Immature natural killer cell (primary cell): ENCODE data around the gene ZNF213. TPM values are rescaled to one million over a fixed set of nuclear protein-coding genes. Genes with fewer than 3 reads are reported as not detected.

Experiments used
- DNase-seq, 3 donors: peaks; one replicate each; pipeline ENCODE4 v3.0.0; 2022; ENCODE audit warnings: mixed read lengths in 1 of 3
- H3K27ac Mint-ChIP-seq, 6 donors: one replicate each; pipeline ENCODE4 v1.8.0; 2020; ENCODE audit warnings: mixed read lengths in 6 of 6, mild to moderate bottlenecking in 5 of 6, inconsistent platforms in 4 of 6, moderate library complexity in 3 of 6
- H3K27me3 Mint-ChIP-seq, 3 donors: one replicate each; pipeline ENCODE4 v1.8.0; 2020 to 2021; ENCODE audit warnings: low read depth in 3 of 3, mild to moderate bottlenecking in 3 of 3, mixed read lengths in 3 of 3, moderate library complexity in 3 of 3, inconsistent platforms in 1 of 3
- H3K36me3 Mint-ChIP-seq, 3 donors: one replicate each; pipeline ENCODE4 v1.8.0; 2020; ENCODE audit warnings: mixed read lengths in 3 of 3, inconsistent platforms in 2 of 3, mild to moderate bottlenecking in 2 of 3
- H3K4me1 Mint-ChIP-seq, 2 donors: one replicate each; pipeline ENCODE4 v1.8.0; 2020; ENCODE audit warnings: inconsistent platforms in 2 of 2, mild to moderate bottlenecking in 2 of 2, mixed read lengths in 2 of 2, moderate library complexity in 1 of 2
- H3K4me3 Mint-ChIP-seq, 5 donors: one replicate each; pipeline ENCODE4 v1.8.0; 2020; ENCODE audit warnings: mild to moderate bottlenecking in 5 of 5, mixed read lengths in 5 of 5, inconsistent platforms in 3 of 5, moderate library complexity in 3 of 5
- H3K9me3 Mint-ChIP-seq, 6 donors: one replicate each; pipeline ENCODE4 v1.8.0; 2020; ENCODE audit warnings: mild to moderate bottlenecking in 6 of 6, mixed read lengths in 6 of 6, inconsistent platforms in 4 of 6, moderate library complexity in 3 of 6
- polyA plus RNA-seq, 3 donors: library from polyadenylated mRNA; unstranded; fragments of 300-500 nt; fragmentation: Illumina TruSeq; gene quantifications; one replicate each; pipeline ENCODE4 v1.2.3, GENCODE V29; 2021

ZNF213 gene
- polyA plus RNA-seq, 3 donors from 2014 or later = 1.7 to 4.5 (median 2.4) TPM

DNA sequence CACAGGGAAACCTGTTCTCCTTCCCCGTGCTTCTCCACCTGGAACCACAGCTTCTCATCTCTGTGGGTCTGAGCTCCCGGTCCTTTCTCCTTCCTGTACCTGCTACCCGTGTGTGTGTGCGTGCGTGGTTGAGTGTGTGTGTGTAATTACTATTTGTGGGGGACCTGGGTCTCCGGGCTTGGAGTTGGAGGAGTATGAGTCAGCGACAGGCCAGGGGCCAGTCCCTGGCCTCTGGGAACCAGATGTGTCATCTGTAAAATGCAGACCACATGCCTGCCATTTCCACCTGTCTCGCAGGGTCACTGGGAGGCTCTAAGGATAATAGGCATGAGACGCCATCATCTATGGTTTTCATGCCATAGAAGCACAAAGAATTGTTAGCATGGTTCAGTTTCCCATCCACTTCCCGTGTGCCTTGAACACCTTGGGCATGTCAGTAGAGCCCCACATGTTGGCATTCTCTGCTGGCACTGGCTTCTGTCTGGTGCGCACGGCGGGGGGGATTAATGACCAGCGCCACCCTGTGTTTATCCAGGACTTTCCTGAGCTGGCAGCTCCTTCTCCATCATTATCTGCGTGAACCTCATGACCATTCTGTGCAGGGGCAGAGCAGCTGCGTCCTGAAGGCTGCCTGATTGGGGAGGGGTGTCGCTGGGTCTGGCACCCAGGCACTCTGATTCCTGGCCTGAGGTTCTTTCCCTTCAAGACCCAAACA lies 20.9 kb upstream of the ZNF213 start:
- DNase-seq = no peak
- H3K27me3 Mint-ChIP-seq = peaks cover 0 to 2% (median 0%) of the 10 kb centered on the region in 3 donors
- no peak overlapping the region for H3K4me3 Mint-ChIP-seq
- H3K36me3 Mint-ChIP-seq = peaks cover 0 to 20% (median 8%) of the 10 kb centered on the region in 3 donors
- H3K4me1 Mint-ChIP-seq = no peaks in the 10 kb centered on the region
- H3K9me3 Mint-ChIP-seq = no peaks in the 10 kb centered on the region
- H3K27ac Mint-ChIP-seq = no peak overlapping the region

DNA sequence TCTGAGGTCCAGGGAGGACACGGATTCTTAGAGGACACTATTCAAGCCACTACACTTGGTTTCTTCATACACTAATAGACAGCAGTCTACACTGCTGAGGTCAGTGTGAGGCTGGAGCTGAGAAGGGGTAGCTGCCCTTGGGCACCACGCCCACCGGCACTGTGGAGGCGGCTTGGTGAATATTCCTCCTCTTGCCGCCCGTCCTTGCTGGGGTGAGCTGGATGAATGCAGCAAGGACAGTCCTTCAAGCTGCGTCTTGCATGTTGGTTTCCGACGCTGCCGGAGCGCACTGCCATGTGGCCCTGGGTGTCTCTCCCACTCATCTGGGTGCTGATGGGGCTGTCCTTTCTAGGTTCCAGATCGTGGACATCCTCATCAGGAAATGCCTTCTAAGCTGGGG lies 19.8 kb upstream of the ZNF213 start:
- no peak for DNase-seq
- no peak overlapping the region for H3K4me3 Mint-ChIP-seq
- H3K27me3 Mint-ChIP-seq = peaks cover 0 to 2% (median 0%) of the 10 kb centered on the region in 3 donors
- no peak overlapping the region for H3K27ac Mint-ChIP-seq
- peaks cover 0 to 20% (median 8%) of the 10 kb centered on the region in 3 donors for H3K36me3 Mint-ChIP-seq
- H3K4me1 Mint-ChIP-seq = no peaks in the 10 kb centered on the region
- H3K9me3 Mint-ChIP-seq = no peaks in the 10 kb centered on the region

GRCh38 chr16:3115561-3115960 lies 19.3 kb upstream of the ZNF213 start:
- Mint-ChIP-seq H3K4me3 (no peak overlapping the region), H3K27ac (no peak overlapping the region), H3K36me3 (peaks cover 0 to 16% (median 8%) of the 10 kb centered on the region in 3 donors), H3K27me3 (peaks cover 0 to 2% (median 0%) of the 10 kb centered on the region in 3 donors), H3K9me3 (no peaks in the 10 kb centered on the region), H3K4me1 (no peaks in the 10 kb centered on the region)
- no peak for DNase-seq

- Mint-ChIP-seq H3K27ac (no peak overlapping the region), H3K27me3 (no peaks in the 10 kb centered on the region), H3K9me3 (no peaks in the 10 kb centered on the region), H3K4me3 (no peak overlapping the region), H3K36me3 (peaks cover 0 to 7% (median 7%) of the 10 kb centered on the region in 3 donors), H3K4me1 (peaks cover 1 to 6% of the 10 kb centered on the region in 2 donors)
- DNase-seq = no peak
Measured at GRCh38 chr16:3118204-3118790, 16.5 kb upstream of the ZNF213 start.

DNA sequence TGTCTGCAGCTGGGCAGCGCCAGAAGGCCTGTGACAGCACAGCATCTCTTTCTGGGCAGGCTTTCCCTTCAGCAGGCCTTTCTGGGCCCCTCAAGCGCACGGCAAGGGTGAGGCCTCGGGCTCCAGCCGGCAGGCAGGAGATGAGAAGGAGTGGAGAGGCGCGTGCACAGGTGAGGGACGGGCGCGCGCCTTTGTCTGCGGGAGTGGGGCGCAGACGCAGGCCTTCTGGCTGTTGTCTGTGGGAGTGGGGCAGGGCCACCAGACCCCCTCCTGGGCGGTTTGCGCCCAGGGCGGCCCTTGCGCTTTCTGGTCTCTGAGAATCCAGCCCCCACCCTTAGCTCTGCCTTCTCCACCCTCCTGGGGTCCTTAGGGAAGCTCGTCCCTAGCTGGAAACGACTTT lies 16.0 kb upstream of the ZNF213 start:
- Mint-ChIP-seq H3K9me3 (no peaks in the 10 kb centered on the region), H3K4me3 (no peak overlapping the region), H3K27ac (no peak overlapping the region), H3K27me3 (peaks cover 0 to 2% (median 0%) of the 10 kb centered on the region in 3 donors), H3K36me3 (peaks cover 0 to 4% (median 4%) of the 10 kb centered on the region in 3 donors), H3K4me1 (peaks cover 7 to 11% of the 10 kb centered on the region in 2 donors)
- no peak for DNase-seq

DNA sequence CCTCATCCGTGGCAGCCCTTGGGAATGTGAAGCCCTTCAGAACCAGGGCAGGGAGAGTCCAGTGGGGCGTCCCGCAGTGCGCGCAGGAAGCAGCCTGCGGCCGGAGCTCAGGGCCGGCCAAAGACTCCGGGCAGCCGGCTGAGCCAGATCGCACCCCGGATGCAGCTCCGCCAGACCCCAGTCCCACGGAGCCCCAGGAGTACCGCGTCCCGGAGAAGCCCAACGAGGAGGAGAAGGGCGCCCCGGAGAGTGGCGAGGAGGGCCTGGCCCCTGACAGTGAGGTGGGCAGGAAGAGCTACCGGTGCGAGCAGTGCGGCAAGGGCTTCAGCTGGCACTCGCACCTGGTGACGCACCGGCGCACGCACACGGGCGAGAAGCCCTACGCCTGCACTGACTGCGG lies 15.5 kb upstream of the ZNF213 start:
- Mint-ChIP-seq H3K9me3 (no peaks in the 10 kb centered on the region), H3K4me3 (no peak overlapping the region), H3K27me3 (peaks cover under 1 to 3% (median 2%) of the 10 kb centered on the region in 3 donors), H3K27ac (peak overlapping the region in 1 of 6 donors; percentile 19), H3K36me3 (peaks cover 0 to 4% (median 4%) of the 10 kb centered on the region in 3 donors), H3K4me1 (peaks cover 7 to 13% of the 10 kb centered on the region in 2 donors)
- DNase-seq = no peak

- Mint-ChIP-seq H3K4me3 (no peak overlapping the region), H3K27me3 (peaks cover 2 to 4% (median 3%) of the 10 kb centered on the region in 3 donors), H3K36me3 (peaks cover 0 to under 1% (median under 1%) of the 10 kb centered on the region in 3 donors), H3K4me1 (peaks cover 13 to 19% of the 10 kb centered on the region in 2 donors), H3K9me3 (no peaks in the 10 kb centered on the region), H3K27ac (peak overlapping the region in 1 of 6 donors; percentile 19)
- DNase-seq = no peak
Measured at GRCh38 chr16:3119701-3120408, 15.0 kb upstream of the ZNF213 start.

- H3K27me3 Mint-ChIP-seq = peaks cover 2 to 4% (median 3%) of the 10 kb centered on the region in 3 donors
- no peaks in the 10 kb centered on the region for H3K36me3 Mint-ChIP-seq
- H3K4me3 Mint-ChIP-seq = no peak overlapping the region
- no peaks in the 10 kb centered on the region for H3K9me3 Mint-ChIP-seq
- H3K4me1 Mint-ChIP-seq = peaks cover 18 to 23% of the 10 kb centered on the region in 2 donors
- no peak overlapping the region for H3K27ac Mint-ChIP-seq
- DNase-seq = no peak
Measured at GRCh38 chr16:3120435-3120834, 14.4 kb upstream of the ZNF213 start.

DNA sequence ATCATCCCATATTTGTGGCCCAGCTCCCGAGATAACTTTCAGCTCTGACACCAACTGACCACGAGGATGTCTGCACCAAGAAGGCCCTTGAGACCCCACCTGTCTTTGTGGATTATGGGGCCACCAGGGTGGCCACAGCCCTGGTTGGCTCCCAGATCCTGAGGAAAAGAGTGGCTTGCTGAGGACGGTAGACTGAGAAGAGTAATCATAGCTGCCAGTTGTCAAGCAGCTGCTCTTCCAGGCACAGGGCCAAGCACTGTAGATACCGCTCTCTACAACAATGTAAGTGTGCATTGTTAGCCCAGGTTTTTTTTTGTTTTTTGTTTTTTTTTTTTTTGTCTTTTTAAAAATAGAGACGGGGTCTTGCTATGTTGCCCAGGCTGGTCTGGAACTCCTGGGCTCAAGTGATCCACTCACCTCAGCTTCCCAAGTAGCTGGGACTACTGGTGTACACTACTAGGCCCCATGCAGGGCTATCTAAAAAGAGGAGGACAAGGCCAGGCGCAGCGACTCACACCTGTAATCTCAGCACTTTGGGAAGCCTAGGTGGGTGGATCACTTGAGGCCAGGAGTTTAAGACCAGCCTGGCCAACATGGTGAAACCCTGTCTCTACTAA lies 12.9 kb upstream of the ZNF213 start:
- H3K4me1 Mint-ChIP-seq = peaks cover 32 to 33% of the 10 kb centered on the region in 2 donors
- no peaks in the 10 kb centered on the region for H3K9me3 Mint-ChIP-seq
- DNase-seq = no peak
- no peaks in the 10 kb centered on the region for H3K36me3 Mint-ChIP-seq
- H3K27me3 Mint-ChIP-seq = peaks cover 3 to 4% (median 3%) of the 10 kb centered on the region in 3 donors
- H3K27ac Mint-ChIP-seq = no peak overlapping the region
- H3K4me3 Mint-ChIP-seq = peak overlapping the region in 1 of 5 donors; percentile 97

DNA sequence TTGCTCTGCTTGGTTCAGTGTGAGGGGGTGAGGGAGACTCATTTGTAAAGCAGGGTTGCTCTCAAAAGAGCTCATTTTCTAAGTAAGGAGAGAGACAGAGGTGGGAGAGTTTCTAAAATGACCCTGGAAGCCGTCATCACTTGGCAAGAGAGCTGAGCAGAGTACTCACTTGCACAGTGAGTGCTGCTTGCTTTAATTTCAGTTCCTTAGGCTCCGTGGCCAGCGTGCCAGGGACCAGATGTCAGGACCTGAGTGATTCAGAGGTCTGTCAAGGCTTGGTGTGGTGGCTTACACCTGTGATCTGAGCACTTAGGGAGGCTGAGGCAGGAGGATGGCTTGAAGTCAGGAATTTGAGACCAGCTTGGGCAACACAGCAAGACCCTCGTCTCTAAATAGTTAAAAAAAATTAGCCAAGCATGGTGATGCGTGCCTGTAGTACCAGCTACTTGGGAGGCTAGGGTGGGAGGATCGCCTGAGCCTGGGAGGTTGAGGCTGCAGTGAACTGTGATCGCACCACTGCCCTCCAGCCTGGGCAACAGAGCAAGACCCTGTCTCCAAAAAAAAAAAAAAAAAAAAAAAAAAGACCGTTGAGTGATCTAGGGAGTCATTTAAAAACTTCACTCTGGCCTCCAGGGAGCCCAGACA lies 11.8 kb upstream of the ZNF213 start:
- H3K4me1 Mint-ChIP-seq = peaks cover 43 to 44% of the 10 kb centered on the region in 2 donors
- DNase-seq = no peak
- peak overlapping the region; percentile 97 to 98 (median 97) for H3K4me3 Mint-ChIP-seq
- H3K36me3 Mint-ChIP-seq = no peaks in the 10 kb centered on the region
- H3K9me3 Mint-ChIP-seq = no peaks in the 10 kb centered on the region
- H3K27ac Mint-ChIP-seq = peak overlapping the region; percentile 67 to 97 (median 90)
- peaks cover 3 to 4% (median 3%) of the 10 kb centered on the region in 3 donors for H3K27me3 Mint-ChIP-seq

GRCh38 chr16:3123986-3124886 lies 10.6 kb upstream of the ZNF213 start:
- Mint-ChIP-seq H3K9me3 (no peaks in the 10 kb centered on the region), H3K36me3 (no peaks in the 10 kb centered on the region), H3K4me1 (peaks cover 52 to 55% of the 10 kb centered on the region in 2 donors), H3K4me3 (peak overlapping the region; percentile 97 to 98 (median 97)), H3K27me3 (peaks cover 3 to 4% (median 3%) of the 10 kb centered on the region in 3 donors), H3K27ac (peak overlapping the region; percentile 92 to 97 (median 96))
- peak; percentile 96 for DNase-seq

- no peak for DNase-seq
- peaks cover 3 to 4% (median 3%) of the 10 kb centered on the region in 3 donors for H3K27me3 Mint-ChIP-seq
- H3K4me1 Mint-ChIP-seq = peaks cover 61 to 63% of the 10 kb centered on the region in 2 donors
- peak overlapping the region; percentile 62 to 92 (median 69) for H3K4me3 Mint-ChIP-seq
- peak overlapping the region in 4 of 6 donors; percentile 35 to 73 (median 64) for H3K27ac Mint-ChIP-seq
- no peaks in the 10 kb centered on the region for H3K9me3 Mint-ChIP-seq
- peaks cover 2 to 5% (median 3%) of the 10 kb centered on the region in 3 donors for H3K36me3 Mint-ChIP-seq
Measured at GRCh38 chr16:3127745-3128144, 7.1 kb upstream of the ZNF213 start.
